Adrenal gland (tissue), 5 donors: Measurements from ENCODE around the gene ANTXR2.

Experiments used
- POLR2A ChIP-seq, 2 donors: fragments of 450-650 bp; IDR thresholded peaks; one replicate each; pipeline ENCODE4 v1.6.1; 2017; ENCODE audit warnings: antibody characterized with exemption in 2 of 2, mild to moderate bottlenecking in 2 of 2, moderate library complexity in 1 of 2
- TF ChIP-seq, protein P1 (sequence below), 6 experiments: fragments of 450-650 bp in 4 of 6; fragments of 200-600 bp in 2 of 6; sonication (generic) in 1 of 6; IDR thresholded peaks; 1 replicate in 5 of 6; 2 replicates in 1 of 6; pipeline versions ENCODE4 v1.5.1 to v1.8.0; 2016 to 2021; ENCODE audit warnings: antibody characterized with exemption in 6 of 6, mild to moderate bottlenecking in 2 of 6, moderate library complexity in 1 of 6
- donor health status: DM: no; HTN: no; CAD: no.

DNA sequence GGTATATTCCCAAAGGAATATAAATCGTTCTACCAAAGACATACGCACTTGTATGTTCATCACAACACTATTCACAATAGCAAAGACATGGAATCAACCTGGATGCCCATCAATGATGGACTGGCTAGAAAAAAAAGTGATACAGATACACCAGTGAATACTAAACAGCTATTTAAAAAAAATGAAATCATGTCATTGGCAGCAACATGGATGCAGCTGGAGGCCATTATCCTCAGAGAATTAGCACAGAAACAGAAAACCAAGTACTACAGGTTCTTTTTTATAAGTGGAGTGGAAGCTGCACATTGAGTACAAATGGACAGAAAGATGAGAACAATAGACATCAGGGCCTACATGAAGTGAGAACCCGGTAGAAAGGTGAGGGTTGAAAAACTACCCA, 81.4 kb downstream of the ANTXR2 start:
- TF ChIP-seq, protein P1, sequence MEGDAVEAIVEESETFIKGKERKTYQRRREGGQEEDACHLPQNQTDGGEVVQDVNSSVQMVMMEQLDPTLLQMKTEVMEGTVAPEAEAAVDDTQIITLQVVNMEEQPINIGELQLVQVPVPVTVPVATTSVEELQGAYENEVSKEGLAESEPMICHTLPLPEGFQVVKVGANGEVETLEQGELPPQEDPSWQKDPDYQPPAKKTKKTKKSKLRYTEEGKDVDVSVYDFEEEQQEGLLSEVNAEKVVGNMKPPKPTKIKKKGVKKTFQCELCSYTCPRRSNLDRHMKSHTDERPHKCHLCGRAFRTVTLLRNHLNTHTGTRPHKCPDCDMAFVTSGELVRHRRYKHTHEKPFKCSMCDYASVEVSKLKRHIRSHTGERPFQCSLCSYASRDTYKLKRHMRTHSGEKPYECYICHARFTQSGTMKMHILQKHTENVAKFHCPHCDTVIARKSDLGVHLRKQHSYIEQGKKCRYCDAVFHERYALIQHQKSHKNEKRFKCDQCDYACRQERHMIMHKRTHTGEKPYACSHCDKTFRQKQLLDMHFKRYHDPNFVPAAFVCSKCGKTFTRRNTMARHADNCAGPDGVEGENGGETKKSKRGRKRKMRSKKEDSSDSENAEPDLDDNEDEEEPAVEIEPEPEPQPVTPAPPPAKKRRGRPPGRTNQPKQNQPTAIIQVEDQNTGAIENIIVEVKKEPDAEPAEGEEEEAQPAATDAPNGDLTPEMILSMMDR (IDR thresholded peaks at IDR 0.05) = no peak
- TF ChIP-seq POLR2A (IDR thresholded peaks at IDR 0.05) = no peak
